IPS-20b (cell line): ENCODE measurements around the gene NAV3.
A peak's percentile ranks its signal among the peaks of the same experiment; 100 is the strongest.

Experiments used
- H3K27ac ChIP-seq: one replicate; pipeline ENCODE4 v1.5.1; 2013; ENCODE audit warnings: low read length
- H3K27me3 ChIP-seq: 2 replicates; pipeline ENCODE4 v1.6.1; 2013; ENCODE audit warnings: mild to moderate bottlenecking, low read length, inconsistent platforms; ENCODE audit not compliant: insufficient read depth
- H3K36me3 ChIP-seq: 2 replicates; pipeline ENCODE4 v1.6.1; 2013; ENCODE audit warnings: low read depth, mild to moderate bottlenecking, inconsistent platforms, low read length, moderate library complexity; ENCODE audit not compliant: insufficient read depth
- H3K4me1 ChIP-seq: 2 replicates; pipeline ENCODE4 v1.6.1; 2013; ENCODE audit warnings: mild to moderate bottlenecking, control low read depth, inconsistent platforms, low read length, moderate library complexity; ENCODE audit not compliant: insufficient read depth
- H3K4me3 ChIP-seq: 2 replicates; pipeline ENCODE4 v1.5.1; 2013; ENCODE audit warnings: mild to moderate bottlenecking, low read length, inconsistent platforms
- H3K9ac ChIP-seq: 2 replicates; pipeline ENCODE4 v1.6.1; 2013; ENCODE audit warnings: low read depth, mild to moderate bottlenecking, inconsistent platforms, low read length, moderate library complexity
- H3K9me3 ChIP-seq: 2 replicates; pipeline ENCODE4 v1.6.1; 2013; ENCODE audit warnings: mild to moderate bottlenecking, low read depth, low read length, inconsistent platforms; ENCODE audit not compliant: insufficient read depth

Gene NAV3

GRCh38 chr12:78204926-78205325 is 374.2 kb downstream of the NAV3 start:
- Histone ChIP-seq H3K9ac (no peak overlapping the region), H3K4me3 (no peak overlapping the region), H3K4me1 (peaks cover 9% of the 10 kb centered on the region; the same call in 1 of the 2 replicates), H3K27ac (no peak overlapping the region), H3K36me3 (no peaks in the 10 kb centered on the region), H3K9me3 (no peaks in the 10 kb centered on the region), H3K27me3 (no peaks in the 10 kb centered on the region)

GRCh38 chr12:78208092-78208491 is 377.4 kb downstream of the NAV3 start:
- Histone ChIP-seq H3K9ac (no peak overlapping the region), H3K9me3 (no peaks in the 10 kb centered on the region), H3K4me3 (no peak overlapping the region), H3K36me3 (no peaks in the 10 kb centered on the region), H3K4me1 (peaks cover 9% of the 10 kb centered on the region; the same call in 1 of the 2 replicates), H3K27me3 (no peaks in the 10 kb centered on the region), H3K27ac (no peak overlapping the region)

GRCh38 chr12:78209846-78210505 is 379.3 kb downstream of the NAV3 start:
- H3K9me3 ChIP-seq: no peaks in the 10 kb centered on the region
- H3K27ac ChIP-seq: peak overlapping the region; percentile 29
- no peaks in the 10 kb centered on the region for H3K27me3 ChIP-seq
- no peaks in the 10 kb centered on the region for H3K36me3 ChIP-seq
- H3K9ac ChIP-seq: no peak overlapping the region
- no peak overlapping the region for H3K4me3 ChIP-seq
- H3K4me1 ChIP-seq: peaks cover 5% of the 10 kb centered on the region; the same call in 1 of the 2 replicates

GRCh38 chr12:78210506-78210860 is 379.8 kb downstream of the NAV3 start:
- Histone ChIP-seq H3K4me3 (no peak overlapping the region), H3K4me1 (peaks cover 5% of the 10 kb centered on the region; the same call in 1 of the 2 replicates), H3K27me3 (no peaks in the 10 kb centered on the region), H3K9ac (no peak overlapping the region), H3K27ac (no peak overlapping the region), H3K36me3 (no peaks in the 10 kb centered on the region), H3K9me3 (no peaks in the 10 kb centered on the region)

- no peak overlapping the region for H3K4me3 ChIP-seq
- no peak overlapping the region for H3K9ac ChIP-seq
- H3K36me3 ChIP-seq: no peaks in the 10 kb centered on the region
- no peaks in the 10 kb centered on the region for H3K27me3 ChIP-seq
- peaks cover 5% of the 10 kb centered on the region; the same call in 1 of the 2 replicates for H3K4me1 ChIP-seq
- H3K9me3 ChIP-seq: no peaks in the 10 kb centered on the region
- H3K27ac ChIP-seq: no peak overlapping the region
These were observed 380.2 kb downstream of the NAV3 start for GRCh38 chr12:78210894-78211302.

GRCh38 chr12:78220811-78221210 is 390.1 kb downstream of the NAV3 start:
- H3K27ac ChIP-seq: no peak overlapping the region
- H3K4me1 ChIP-seq: peaks cover 4% of the 10 kb centered on the region; the same call in 1 of the 2 replicates

GRCh38 chr12:78224154-78224553 is 393.5 kb downstream of the NAV3 start:
- Histone ChIP-seq H3K36me3 (no peaks in the 10 kb centered on the region), H3K9me3 (peaks cover 5% of the 10 kb centered on the region), H3K4me1 (peaks cover 4% of the 10 kb centered on the region; the same call in 1 of the 2 replicates), H3K27ac (no peak overlapping the region), H3K4me3 (no peak overlapping the region), H3K9ac (no peak overlapping the region), H3K27me3 (no peaks in the 10 kb centered on the region)

More at GRCh38 chr12:78220811-78221210, 390.1 kb downstream of the NAV3 start:
- Histone ChIP-seq H3K36me3 (no peaks in the 10 kb centered on the region), H3K9me3 (no peaks in the 10 kb centered on the region), H3K4me3 (no peak overlapping the region), H3K27me3 (no peaks in the 10 kb centered on the region), H3K9ac (no peak overlapping the region)

GRCh38 chr12:78226763-78227162 is 396.1 kb downstream of the NAV3 start:
- Histone ChIP-seq H3K4me1 (peaks cover 22% of the 10 kb centered on the region; the same call in 1 of the 2 replicates), H3K9me3 (peaks cover 5% of the 10 kb centered on the region)

GRCh38 chr12:78229591-78230101 is 399.0 kb downstream of the NAV3 start:
- Histone ChIP-seq H3K27ac (no peak overlapping the region), H3K27me3 (no peaks in the 10 kb centered on the region), H3K4me1 (peaks cover 40% of the 10 kb centered on the region; the same call in 1 of the 2 replicates), H3K9me3 (peaks cover 5% of the 10 kb centered on the region), H3K36me3 (no peaks in the 10 kb centered on the region), H3K9ac (peak overlapping the region; percentile 17; the same call in 1 of the 2 replicates), H3K4me3 (peak overlapping the region; percentile 38)

More at GRCh38 chr12:78226763-78227162, 396.1 kb downstream of the NAV3 start:
- Histone ChIP-seq H3K27ac (no peak overlapping the region), H3K9ac (no peak overlapping the region), H3K4me3 (no peak overlapping the region), H3K36me3 (no peaks in the 10 kb centered on the region), H3K27me3 (no peaks in the 10 kb centered on the region)

- H3K36me3 ChIP-seq: no peaks in the 10 kb centered on the region
- no peaks in the 10 kb centered on the region for H3K27me3 ChIP-seq
- peaks cover 3% of the 10 kb centered on the region for H3K9me3 ChIP-seq
- no peak overlapping the region for H3K4me3 ChIP-seq
- no peak overlapping the region for H3K9ac ChIP-seq
- peaks cover 40% of the 10 kb centered on the region; the same call in 1 of the 2 replicates for H3K4me1 ChIP-seq
- no peak overlapping the region for H3K27ac ChIP-seq
These were observed 402.1 kb downstream of the NAV3 start for GRCh38 chr12:78232756-78233155.

- Histone ChIP-seq H3K9me3 (no peaks in the 10 kb centered on the region), H3K9ac (no peak overlapping the region), H3K27ac (no peak overlapping the region), H3K4me3 (no peak overlapping the region), H3K4me1 (peaks cover 29% of the 10 kb centered on the region; the same call in 1 of the 2 replicates), H3K27me3 (no peaks in the 10 kb centered on the region), H3K36me3 (no peaks in the 10 kb centered on the region)
These were observed 405.6 kb downstream of the NAV3 start for GRCh38 chr12:78236264-78236663.

GRCh38 chr12:78239544-78239943 is 408.9 kb downstream of the NAV3 start:
- peaks cover 21% of the 10 kb centered on the region; the same call in 1 of the 2 replicates for H3K4me1 ChIP-seq
- no peaks in the 10 kb centered on the region for H3K27me3 ChIP-seq
- no peak overlapping the region for H3K27ac ChIP-seq
- no peaks in the 10 kb centered on the region for H3K9me3 ChIP-seq
- H3K9ac ChIP-seq: no peak overlapping the region
- H3K36me3 ChIP-seq: no peaks in the 10 kb centered on the region
- H3K4me3 ChIP-seq: no peak overlapping the region
